GM19452 (cell line): Measurements from ENCODE around the gene SAPCD1.
"Not testable (repeated sequence)": the region's sequence is repeated elsewhere in the genome, so short reads cannot be mapped to it uniquely, and the experiment has no call there.

Experiments
- ATAC-seq: cut with Tn5 transposase; IDR thresholded peaks from one replicate; pipeline ENCODE4 v1.9.1; 2021; ENCODE audit not compliant: unreplicated experiment

Gene SAPCD1

DNA sequence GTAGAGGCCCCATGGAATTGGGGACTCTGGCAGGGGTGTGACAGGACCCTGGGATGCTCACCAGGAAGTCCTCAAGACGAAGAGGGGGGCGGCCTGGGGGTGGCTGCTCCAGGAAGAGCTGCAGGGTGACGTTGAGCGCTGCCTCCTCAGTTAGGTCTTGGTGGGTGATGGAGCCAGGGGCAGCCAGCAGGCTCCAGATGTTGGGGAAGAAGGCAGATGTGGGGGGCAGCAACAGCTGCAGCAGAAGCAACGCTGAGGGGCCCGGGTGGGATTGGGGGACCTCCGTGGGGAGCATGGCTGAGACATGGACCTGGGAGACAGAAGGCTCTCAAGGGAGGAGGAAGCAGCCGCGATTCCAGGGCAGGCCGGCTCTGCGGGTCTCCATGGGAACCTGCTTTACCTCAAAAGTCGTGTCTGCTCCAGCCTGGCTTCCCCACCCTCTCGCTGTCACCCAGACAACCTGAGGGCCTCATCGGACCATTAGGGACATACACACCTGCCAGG lies 14.1 kb downstream of the SAPCD1 start:
- ATAC-seq, result peak; percentile 21

DNA sequence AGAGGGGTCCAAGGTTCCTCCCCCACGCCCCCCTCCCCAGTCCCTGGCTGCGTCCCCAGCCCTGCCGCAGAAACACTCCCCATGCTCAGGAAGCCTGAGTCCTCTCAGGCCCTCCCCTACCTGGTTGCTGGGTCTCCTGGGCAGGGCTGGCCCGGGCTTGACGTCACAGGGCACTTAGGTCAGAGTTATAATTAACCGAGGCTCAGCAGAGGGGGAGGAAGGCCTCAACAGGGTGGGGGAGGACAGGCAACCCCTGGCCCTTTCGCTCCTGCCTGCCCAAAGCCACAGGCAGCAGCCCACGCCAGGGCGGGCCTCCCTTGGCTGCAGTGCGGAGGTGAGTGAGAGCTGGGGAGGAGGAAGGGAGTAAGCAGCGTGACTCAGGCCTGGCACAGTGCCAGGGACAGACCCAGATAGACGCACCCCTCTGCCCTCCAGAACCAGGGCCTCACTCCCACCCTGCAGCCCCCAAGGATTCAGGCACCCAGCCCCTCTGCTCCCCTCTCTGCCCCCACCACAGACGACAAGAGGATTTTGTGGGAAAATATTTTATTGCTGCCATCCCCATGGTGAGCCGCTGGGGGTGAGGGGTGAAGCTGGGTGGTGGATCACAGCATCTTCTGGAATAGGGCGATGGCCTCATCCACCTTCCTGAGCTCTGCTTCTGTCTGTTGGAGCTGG lies 14.7 kb downstream of the SAPCD1 start, which contains the start of gene VWA7:
Gene VWA7, minus strand, starts transcription at position 340 of the 678 bp plus-strand sequence. CDS start 549 bp downstream, outside the sequence.
- ATAC-seq, result peak; percentile 61

- no peak for ATAC-seq
Observed at GRCh38 chr6:31777667-31778050, 15.2 kb downstream of the SAPCD1 start.

DNA sequence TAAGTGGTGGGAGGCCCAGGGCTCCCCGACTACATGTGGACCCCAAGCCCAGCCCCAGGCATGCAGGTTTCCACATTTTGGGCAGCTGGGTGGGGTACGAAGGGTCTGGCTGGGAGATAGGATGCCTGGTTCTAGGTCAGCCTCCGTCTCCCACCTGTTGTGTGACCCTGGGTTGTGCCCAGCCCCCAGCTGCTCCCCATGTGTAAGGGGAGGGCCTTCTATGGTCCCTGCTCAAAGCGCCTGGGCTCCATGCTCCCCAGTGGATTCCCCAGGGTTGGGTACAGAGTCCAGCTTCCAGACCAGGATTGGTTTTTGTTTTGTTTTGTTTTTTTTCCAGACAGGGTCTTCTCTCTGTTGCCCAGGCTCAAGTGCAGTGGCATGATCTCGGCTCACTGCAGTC lies 15.7 kb downstream of the SAPCD1 start:
- ATAC-seq, result no peak

DNA sequence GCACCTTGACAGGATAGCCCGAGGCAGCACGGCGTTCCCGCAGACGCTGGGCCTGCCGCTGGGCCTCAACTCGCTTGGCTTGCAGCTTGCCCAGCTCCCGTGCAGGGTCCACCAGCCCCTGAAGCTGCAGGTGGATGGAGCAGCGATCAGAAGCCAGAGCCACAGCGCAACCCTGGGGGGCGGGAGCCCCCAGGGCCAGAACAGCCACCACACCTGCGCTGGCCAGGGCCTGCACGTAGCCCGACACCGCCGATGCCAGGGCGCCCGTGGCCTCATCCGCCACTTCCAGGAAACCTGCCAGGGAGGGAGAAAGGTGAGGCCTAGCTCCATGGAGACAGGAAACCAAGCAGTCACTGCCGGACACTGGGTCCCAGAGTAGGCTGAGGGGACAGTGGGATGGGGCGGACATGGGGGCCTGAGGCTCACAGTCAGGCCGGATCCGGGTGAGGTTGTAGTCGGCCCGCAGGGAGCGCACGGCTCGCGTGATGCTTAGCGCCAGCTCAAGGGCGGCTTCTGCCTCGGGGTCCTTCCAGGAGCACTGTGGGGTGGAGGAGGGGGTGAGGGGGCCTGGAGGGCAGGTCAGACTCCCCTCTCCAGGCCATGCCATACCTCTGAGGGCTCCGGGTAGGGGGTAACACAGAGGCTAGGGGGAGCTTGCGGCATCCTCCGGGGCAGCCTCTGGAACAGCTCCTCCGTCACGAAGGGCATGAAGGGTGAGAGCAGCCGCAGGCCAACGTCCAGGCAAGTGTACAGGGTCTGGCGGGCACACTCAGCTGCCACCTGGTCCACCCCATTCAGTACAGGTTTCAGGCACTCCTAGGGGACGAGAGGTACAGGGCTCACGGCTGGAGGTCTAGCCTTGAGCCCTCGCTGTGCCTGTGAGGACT lies 16.8 kb downstream of the SAPCD1 start:
- no peak for ATAC-seq

- no peak for ATAC-seq
Observed at GRCh38 chr6:31779908-31780307, 17.5 kb downstream of the SAPCD1 start.

GRCh38 chr6:31780507-31781243 lies 18.2 kb downstream of the SAPCD1 start:
- ATAC-seq, result no peak

GRCh38 chr6:31781244-31782125 lies 19.0 kb downstream of the SAPCD1 start:
- no peak for ATAC-seq

- no peak for ATAC-seq
Observed at GRCh38 chr6:31782126-31782855, 19.8 kb downstream of the SAPCD1 start.

DNA sequence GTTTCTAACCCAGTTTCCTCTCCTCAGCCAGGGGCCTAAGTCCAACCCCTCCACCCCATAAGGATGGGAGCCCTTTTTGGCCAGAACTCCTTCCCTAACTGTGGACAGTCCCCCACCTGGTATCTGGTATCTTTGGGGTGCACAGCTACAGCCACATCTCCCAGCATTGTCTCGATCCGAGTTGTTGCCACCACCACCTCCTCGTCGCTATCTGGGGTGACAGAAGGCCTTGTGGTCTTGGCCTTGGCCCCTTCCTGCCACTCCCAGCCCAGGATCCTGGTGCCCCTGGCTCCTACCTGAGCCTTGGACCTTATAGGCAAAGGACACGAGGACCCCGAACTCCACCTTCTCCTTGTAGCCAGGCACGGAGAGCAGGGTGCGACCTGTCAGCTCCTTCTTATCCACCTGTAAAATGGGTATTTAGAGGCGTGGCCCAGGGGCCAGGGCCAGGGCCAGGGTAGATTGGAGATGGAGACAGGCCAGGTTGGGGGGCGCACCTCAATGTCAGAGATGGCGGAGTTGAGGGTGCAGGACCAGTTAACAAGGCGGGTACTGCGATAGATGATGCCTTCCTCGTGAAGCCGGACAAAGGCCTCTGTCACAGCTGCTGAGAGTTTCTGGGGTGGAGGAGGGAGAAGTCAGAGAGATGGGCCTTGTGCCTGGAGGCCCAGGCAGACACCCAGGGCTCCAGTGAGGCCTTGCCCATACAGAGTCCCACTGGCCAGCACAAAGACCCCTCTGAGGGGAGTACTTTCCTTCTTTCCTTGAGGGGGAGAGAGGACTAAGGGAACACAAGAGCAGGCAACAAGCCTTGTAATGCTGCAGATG lies 21.9 kb downstream of the SAPCD1 start:
- ATAC-seq, result no peak

- no peak for ATAC-seq
Observed at GRCh38 chr6:31785475-31785874, 23.0 kb downstream of the SAPCD1 start.

- ATAC-seq, result no peak
Observed at GRCh38 chr6:31791324-31792089, 29.1 kb downstream of the SAPCD1 start.

GRCh38 chr6:31792090-31792374 lies 29.6 kb downstream of the SAPCD1 start:
- no peak for ATAC-seq

DNA sequence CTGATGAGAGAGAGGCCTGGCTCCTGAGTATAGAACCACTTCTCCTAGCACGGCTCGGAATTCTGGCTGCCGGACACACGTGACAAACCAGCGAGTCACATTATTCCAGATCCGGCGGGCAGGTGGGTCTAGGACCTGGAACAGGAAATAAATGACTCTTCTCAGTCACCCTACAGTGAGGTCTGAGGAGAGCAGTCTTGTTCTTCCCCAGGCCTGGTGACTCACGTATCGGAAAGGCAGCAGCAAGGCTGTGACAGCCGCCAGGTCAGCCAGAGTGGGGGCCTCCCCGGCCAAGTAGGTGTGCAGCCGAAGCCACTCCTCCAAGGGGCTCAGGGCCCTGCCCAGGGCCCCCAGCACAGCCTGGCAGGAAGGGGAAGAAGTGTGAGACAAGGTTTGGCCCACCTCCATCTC lies 30.3 kb downstream of the SAPCD1 start:
- ATAC-seq, result no peak

- not testable (repeated sequence) for ATAC-seq
Observed at GRCh38 chr6:31793927-31794245, 31.4 kb downstream of the SAPCD1 start.

GRCh38 chr6:31794294-31794865 lies 31.9 kb downstream of the SAPCD1 start:
- ATAC-seq, result no peak

DNA sequence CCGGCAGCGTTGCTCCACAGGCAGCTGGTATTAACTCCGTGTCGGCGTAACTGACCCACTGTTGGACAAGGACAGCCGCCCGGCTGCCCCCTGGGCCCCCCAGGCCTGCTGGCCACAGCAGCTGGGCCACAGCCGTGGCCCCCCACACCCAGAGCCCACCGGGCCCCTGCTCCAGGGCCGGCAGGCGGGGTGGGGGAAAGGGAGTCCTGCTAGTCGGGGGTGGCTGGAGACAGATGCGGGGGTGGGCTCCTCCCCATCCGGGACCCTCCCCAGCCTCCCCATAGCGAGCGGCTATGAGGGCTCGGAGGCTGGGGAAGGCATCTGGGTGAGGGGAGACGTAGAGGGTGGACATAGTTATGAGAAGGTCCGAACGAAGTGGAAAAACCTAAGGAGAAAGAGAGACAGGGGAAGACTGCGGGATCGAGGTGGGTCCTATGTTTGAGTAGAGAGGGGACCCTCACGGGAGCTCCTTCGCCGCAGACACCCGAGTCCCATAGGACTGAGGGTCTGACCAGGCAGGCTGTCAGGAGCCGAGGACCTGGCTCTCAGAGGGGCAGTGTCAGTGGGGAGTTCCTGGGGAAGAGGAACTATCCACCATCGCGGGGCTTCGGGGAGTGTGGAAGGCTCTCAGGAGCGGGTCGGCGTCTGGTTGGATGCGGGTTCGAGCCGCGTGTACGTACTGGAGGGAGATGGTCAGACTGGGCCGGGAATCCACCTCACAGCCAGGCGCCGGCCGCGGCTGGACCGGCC lies 32.6 kb downstream of the SAPCD1 start:
- ATAC-seq, result peak; percentile 15
